Mesothelial cell of epicardium (in vitro differentiated cells): ENCODE results near the gene ARL10. TPM values are rescaled to one million over a fixed set of nuclear protein-coding genes. Genes with fewer than 3 reads are reported as not detected.

Experiments
- DNase-seq, 2 experiments: peaks; one replicate each; pipeline ENCODE4 v3.0.0; 2021; ENCODE audit warnings: low spot score in 2 of 2; ENCODE audit not compliant: unreplicated experiment in 2 of 2
- H3K27ac Mint-ChIP-seq: 2 replicates; pipeline ENCODE4 v1.8.0; 2021; ENCODE audit warnings: mixed read lengths
- H3K27me3 Mint-ChIP-seq: 2 replicates; pipeline ENCODE4 v1.8.0; 2021; ENCODE audit warnings: low read depth, mixed read lengths
- H3K36me3 Mint-ChIP-seq: 2 replicates; pipeline ENCODE4 v1.8.0; 2021; ENCODE audit warnings: mixed read lengths
- H3K4me1 Mint-ChIP-seq: 2 replicates; pipeline ENCODE4 v1.8.0; 2021; ENCODE audit warnings: mixed read lengths
- H3K4me3 Mint-ChIP-seq: 2 replicates; pipeline ENCODE4 v1.8.0; 2021; ENCODE audit warnings: mild to moderate bottlenecking, moderate library complexity, mixed read lengths
- H3K9me3 Mint-ChIP-seq: 2 replicates; pipeline ENCODE4 v1.8.0; 2021; ENCODE audit warnings: mixed read lengths
- CTCF ChIP-seq: fragments of 200-600 bp; sonication (generic); IDR thresholded peaks from one replicate; pipeline ENCODE4 v1.5.0; 2021; ENCODE audit warnings: antibody characterized with exemption; ENCODE audit not compliant: unreplicated experiment
- total RNA-seq: library from RNA; stranded (reverse); gene quantifications from 3 replicates; pipeline ENCODE4 v1.2.1, GENCODE V29; 2021

The ARL10 gene
- total RNA-seq, 1 donor from 2014 or later = 46.0 TPM

GRCh38 chr5:176364765-176365350 is 429 bp upstream of the ARL10 start:
- no peak overlapping the region for H3K27ac Mint-ChIP-seq
- DNase-seq = no peak
- peaks cover 8% of the 10 kb centered on the region for H3K4me1 Mint-ChIP-seq
- H3K27me3 Mint-ChIP-seq = peaks cover 17% of the 10 kb centered on the region
- peak overlapping the region; percentile 54 for H3K4me3 Mint-ChIP-seq
- peaks cover 15% of the 10 kb centered on the region for H3K36me3 Mint-ChIP-seq
- TF ChIP-seq CTCF = no peak
- H3K9me3 Mint-ChIP-seq = no peaks in the 10 kb centered on the region

GRCh38 chr5:176366232-176366894 is 1.1 kb downstream of the ARL10 start:
- no peaks in the 10 kb centered on the region for H3K9me3 Mint-ChIP-seq
- peaks cover 8% of the 10 kb centered on the region for H3K4me1 Mint-ChIP-seq
- TF ChIP-seq CTCF = no peak
- no peak for DNase-seq
- H3K27ac Mint-ChIP-seq = no peak overlapping the region
- H3K4me3 Mint-ChIP-seq = peak overlapping the region; percentile 69
- peaks cover 22% of the 10 kb centered on the region for H3K36me3 Mint-ChIP-seq
- H3K27me3 Mint-ChIP-seq = peaks cover 17% of the 10 kb centered on the region

- H3K27ac Mint-ChIP-seq = no peak overlapping the region
- peaks cover 13% of the 10 kb centered on the region for H3K4me1 Mint-ChIP-seq
- peaks cover 2% of the 10 kb centered on the region for H3K27me3 Mint-ChIP-seq
- no peaks in the 10 kb centered on the region for H3K9me3 Mint-ChIP-seq
- no peak for TF ChIP-seq CTCF
- H3K4me3 Mint-ChIP-seq = no peak overlapping the region
- peaks cover 24% of the 10 kb centered on the region for H3K36me3 Mint-ChIP-seq
- DNase-seq = no peak
Observed at GRCh38 chr5:176368726-176369125, 3.4 kb downstream of the ARL10 start.

GRCh38 chr5:176369934-176370711 is 4.8 kb downstream of the ARL10 start:
- Mint-ChIP-seq H3K9me3 (no peaks in the 10 kb centered on the region), H3K4me3 (no peak overlapping the region), H3K27me3 (no peaks in the 10 kb centered on the region), H3K27ac (no peak overlapping the region), H3K36me3 (peaks cover 26% of the 10 kb centered on the region), H3K4me1 (peaks cover 13% of the 10 kb centered on the region)
- TF ChIP-seq CTCF = no peak
- no peak for DNase-seq

- no peak for DNase-seq
- H3K9me3 Mint-ChIP-seq = no peaks in the 10 kb centered on the region
- no peaks in the 10 kb centered on the region for H3K27me3 Mint-ChIP-seq
- no peak for TF ChIP-seq CTCF
- H3K36me3 Mint-ChIP-seq = peaks cover 30% of the 10 kb centered on the region
- no peak overlapping the region for H3K4me3 Mint-ChIP-seq
- H3K4me1 Mint-ChIP-seq = peaks cover 10% of the 10 kb centered on the region
- H3K27ac Mint-ChIP-seq = no peak overlapping the region
Observed at GRCh38 chr5:176371621-176372539, 6.6 kb downstream of the ARL10 start.
